Measurements from ENCODE around the gene THAP2.

The THAP2 gene

GRCh38 chr12:71726548-71726947, 62.4 kb downstream of the THAP2 start:
- TF ChIP-seq CTCF (conservative IDR thresholded peaks at IDR 0.05; ENCODE audit: control insufficient read depth, insufficient read depth, low read depth, low read length) = no peak
- no peak overlapping the region for H3K4me3 ChIP-seq (ENCODE audit: control insufficient read depth, low read depth, low read length)
- no peak for DNase-seq (ENCODE audit: low read depth)

DNA sequence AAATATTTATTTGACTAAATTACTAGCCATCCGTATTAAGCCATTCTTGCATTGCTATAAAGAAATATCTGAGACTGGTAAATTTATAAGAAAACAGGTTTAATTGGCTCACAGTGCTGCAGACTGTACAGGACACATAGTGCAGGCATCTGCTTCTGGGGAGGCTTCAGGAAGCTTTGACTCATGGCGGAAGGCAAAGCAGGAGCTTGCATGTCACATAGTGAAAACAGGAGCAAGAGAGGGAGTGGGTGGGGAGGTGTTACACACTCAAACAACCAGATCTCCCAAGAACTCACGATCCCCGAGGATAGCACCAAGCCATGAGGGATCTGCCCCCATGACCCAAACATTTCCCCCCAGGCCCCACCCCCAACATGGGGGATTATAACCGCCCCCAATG, 63.9 kb downstream of the THAP2 start:
- no peak for TF ChIP-seq CTCF (conservative IDR thresholded peaks at IDR 0.05; ENCODE audit: control insufficient read depth, insufficient read depth, low read depth, low read length)
- H3K4me3 ChIP-seq (ENCODE audit: control insufficient read depth, low read depth, low read length) = no peak overlapping the region
- DNase-seq (ENCODE audit: low read depth) = no peak
